DOHH2 (cell line): ENCODE results near the gene MTM1.

Experiments used
- EZH2phosphoT487 ChIP-seq: fragments of 200-600 bp; sonication (generic); IDR thresholded peaks from 2 replicates; pipeline ENCODE4 v1.6.1; 2017; ENCODE audit warnings: borderline replicate concordance, mild to moderate bottlenecking, antibody characterized with exemption, low read length, moderate library complexity, mixed read lengths
- TF ChIP-seq, protein P1 (sequence below): fragments of 200-600 bp; sonication (generic); IDR thresholded peaks from one replicate; pipeline ENCODE4 v1.5.1; 2014; ENCODE audit warnings: antibody characterized with exemption, mild to moderate bottlenecking, low read depth, low read length; ENCODE audit not compliant: poor library complexity, severe bottlenecking

DNA sequence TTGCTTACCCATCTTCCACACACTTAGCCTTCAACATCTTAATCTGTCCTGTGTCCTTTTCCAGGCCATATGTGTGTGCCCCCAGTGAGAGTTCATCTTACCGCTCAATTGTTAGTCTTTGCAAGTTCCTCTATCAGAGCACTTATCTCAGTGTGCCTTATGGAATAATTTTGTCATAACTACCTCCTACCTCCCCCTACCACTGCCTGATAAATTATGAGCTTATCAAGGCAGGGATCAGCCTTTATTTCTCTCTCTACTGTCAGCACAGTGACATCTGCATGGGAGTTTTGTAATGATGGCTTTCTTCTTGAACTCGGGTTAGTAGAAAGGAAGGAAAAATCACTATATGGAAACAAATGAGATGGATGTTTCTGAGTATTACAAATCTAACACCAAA is 53.2 kb downstream of the MTM1 start:
- TF ChIP-seq, protein P1, sequence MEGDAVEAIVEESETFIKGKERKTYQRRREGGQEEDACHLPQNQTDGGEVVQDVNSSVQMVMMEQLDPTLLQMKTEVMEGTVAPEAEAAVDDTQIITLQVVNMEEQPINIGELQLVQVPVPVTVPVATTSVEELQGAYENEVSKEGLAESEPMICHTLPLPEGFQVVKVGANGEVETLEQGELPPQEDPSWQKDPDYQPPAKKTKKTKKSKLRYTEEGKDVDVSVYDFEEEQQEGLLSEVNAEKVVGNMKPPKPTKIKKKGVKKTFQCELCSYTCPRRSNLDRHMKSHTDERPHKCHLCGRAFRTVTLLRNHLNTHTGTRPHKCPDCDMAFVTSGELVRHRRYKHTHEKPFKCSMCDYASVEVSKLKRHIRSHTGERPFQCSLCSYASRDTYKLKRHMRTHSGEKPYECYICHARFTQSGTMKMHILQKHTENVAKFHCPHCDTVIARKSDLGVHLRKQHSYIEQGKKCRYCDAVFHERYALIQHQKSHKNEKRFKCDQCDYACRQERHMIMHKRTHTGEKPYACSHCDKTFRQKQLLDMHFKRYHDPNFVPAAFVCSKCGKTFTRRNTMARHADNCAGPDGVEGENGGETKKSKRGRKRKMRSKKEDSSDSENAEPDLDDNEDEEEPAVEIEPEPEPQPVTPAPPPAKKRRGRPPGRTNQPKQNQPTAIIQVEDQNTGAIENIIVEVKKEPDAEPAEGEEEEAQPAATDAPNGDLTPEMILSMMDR: no peak
- no peak for TF ChIP-seq EZH2phosphoT487
